T-cell (primary cell): ENCODE results near the gene MYB. TPM values are rescaled to one million over a fixed set of nuclear protein-coding genes. Genes with fewer than 3 reads are reported as not detected.

Experiments used
- ATAC-seq, 4 experiments: fragments of 200-7000 bp in 3 of 4; fragments of 150-1000 bp in 1 of 4; cut with Tn5 transposase; replicated peaks in 1 of 4; 1 replicate in 3 of 4; 2 replicates in 1 of 4; pipeline ENCODE4 v1.10.0; 2021; ENCODE audit warnings: moderate library complexity in 3 of 4, mild to moderate bottlenecking in 2 of 4, moderate number of reproducible peaks in 1 of 4
- CTCF ChIA-PET, 2 donors: fragments of 300-600 bp; sonication (Branson Sonifier 250); formaldehyde crosslinking; loops; one replicate each; lab custom pipeline; 2022; ENCODE audit warnings: antibody characterized with exemption in 2 of 2; lab: Charles Lee
- POLR2A ChIA-PET, 2 donors: fragments of 300-600 bp; sonication (Branson Sonifier 250); formaldehyde crosslinking; loops; one replicate each; lab custom pipeline; 2022; ENCODE audit warnings: antibody characterized with exemption in 2 of 2; lab: Charles Lee
- DNase-seq, 35 experiments: peaks; one replicate each; pipeline versions ENCODE4 v3.0.0 to v3.0.0-alpha.2; 2013 to 2023
- H3K27ac ChIP-seq: one replicate; pipeline ENCODE4 v1.5.1; 2013; ENCODE audit warnings: low read length
- H3K27me3 ChIP-seq, 2 experiments: replicated peaks in 1 of 2; 1 replicate in 1 of 2; 2 replicates in 1 of 2; pipeline versions ENCODE4 v1.6.1 to v1.7.0; 2013; ENCODE audit warnings: low read length in 1 of 2, mixed read lengths in 1 of 2; ENCODE audit not compliant: control insufficient read depth in 2 of 2, insufficient read depth in 2 of 2; ENCODE audit errors: extremely low read depth in 1 of 2
- H3K36me3 ChIP-seq, 2 donors: 1 replicate in 1 of 2; 2 replicates in 1 of 2; pipeline versions ENCODE4 v1.6.1 to v1.7.0; 2013; ENCODE audit warnings: low read length in 1 of 2; ENCODE audit not compliant: control insufficient read depth in 2 of 2, insufficient read depth in 1 of 2; ENCODE audit errors: extremely low read depth in 1 of 2
- H3K4me1 ChIP-seq, 2 experiments: 1 replicate in 1 of 2; 2 replicates in 1 of 2; pipeline versions ENCODE4 v1.6.1 to v1.7.0; 2013; ENCODE audit warnings: low read length in 2 of 2, mixed read lengths in 1 of 2; ENCODE audit not compliant: insufficient read depth in 2 of 2, control insufficient read depth in 1 of 2; ENCODE audit errors: extremely low read depth in 1 of 2
- H3K4me3 ChIP-seq, 2 donors: 1 replicate in 1 of 2; 2 replicates in 1 of 2; pipeline versions ENCODE4 v1.5.1 to v1.7.0; 2013; ENCODE audit warnings: mild to moderate bottlenecking in 2 of 2, low read length in 1 of 2, moderate library complexity in 1 of 2; ENCODE audit not compliant: control insufficient read depth in 1 of 2; ENCODE audit errors: extremely low read depth in 1 of 2
- H3K9me3 ChIP-seq: 2 replicates; pipeline ENCODE4 v1.7.0; 2013
- H3K27ac Mint-ChIP-seq, 2 donors: one replicate each; pipeline ENCODE4 v1.8.0; 2020 to 2021; ENCODE audit warnings: mild to moderate bottlenecking in 2 of 2, mixed read lengths in 2 of 2
- H3K27me3 Mint-ChIP-seq, 2 donors: one replicate each; pipeline ENCODE4 v1.8.0; 2021 to 2022; ENCODE audit warnings: mixed read lengths in 2 of 2
- H3K36me3 Mint-ChIP-seq: one replicate; pipeline ENCODE4 v1.8.0; 2021; ENCODE audit warnings: mixed read lengths
- H3K4me1 Mint-ChIP-seq, 3 donors: one replicate each; pipeline ENCODE4 v1.8.0; 2020 to 2022; ENCODE audit warnings: mixed read lengths in 3 of 3, mild to moderate bottlenecking in 1 of 3
- H3K4me3 Mint-ChIP-seq, 3 donors: one replicate each; pipeline ENCODE4 v1.8.0; 2020 to 2022; ENCODE audit warnings: mild to moderate bottlenecking in 3 of 3, mixed read lengths in 3 of 3, moderate library complexity in 3 of 3
- H3K9me3 Mint-ChIP-seq, 3 donors: one replicate each; pipeline ENCODE4 v1.8.0; 2020 to 2022; ENCODE audit warnings: mixed read lengths in 3 of 3
- WGBS: methylation state at CpG from one replicate; pipeline ENCODE4 v1.1.5; 2013; ENCODE audit warnings: missing lambda C conversion rate; ENCODE audit not compliant: insufficient coverage; 5-methylcytosine and 5-hydroxymethylcytosine counted together
- total RNA-seq, 35 experiments: library from RNA in 6 of 35; stranded (reverse) in 6 of 35; fragments of 120-200 nt in 1 of 35; gene quantifications; one replicate each; pipeline versions ENCODE4 v1.2.1 to v1.2.4 and lab custom pipeline; 2013 to 2026

Gene MYB
- total RNA-seq, 5 donors from 2014 or later (not counting 1 experiment from before 2014, with no cell fraction given): 4.4 to 23.9 (median 17.1) TPM

DNA sequence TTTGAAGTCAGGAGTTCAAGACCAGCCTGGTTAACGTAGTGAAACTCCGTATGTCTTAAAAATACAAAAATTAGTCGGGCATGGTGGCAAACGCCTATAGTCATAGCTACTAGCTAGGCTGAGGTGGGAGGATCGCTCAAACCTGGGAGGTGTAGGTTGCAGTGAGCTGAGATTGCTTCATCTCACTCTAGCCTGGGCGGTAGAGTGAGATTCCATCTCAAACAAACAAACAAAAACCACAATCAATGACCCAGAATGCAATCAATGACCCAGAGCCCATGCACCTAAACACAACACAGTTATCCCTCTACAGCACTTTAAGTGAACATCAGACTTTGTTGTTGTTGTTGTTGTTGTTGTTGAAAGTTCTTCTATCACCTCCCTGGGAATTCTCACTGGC lies 77.9 kb downstream of the MYB start:
- H3K4me1 ChIP-seq: no peaks in the 10 kb centered on the region
- ChIA-PET CTCF (no interaction called here), POLR2A (interaction anchor here in 1 of 2 donors (0.6 kb wide), 1 partner anchor 116 kb away, joined by 3 read pairs; no protein-coding TSS in a partner anchor)
- H3K27me3 ChIP-seq: peaks cover 0 to 3% of the 10 kb centered on the region in 2 experiments
- 93% methylated on average over 3 of the region's 6 CpGs for WGBS
- no peaks in the 10 kb centered on the region for H3K9me3 ChIP-seq
- H3K4me3 ChIP-seq: no peak overlapping the region
- no peak overlapping the region for H3K27ac Mint-ChIP-seq
- no peak overlapping the region for H3K27ac ChIP-seq
- H3K4me3 Mint-ChIP-seq: no peak overlapping the region
- H3K36me3 ChIP-seq: no peaks in the 10 kb centered on the region
- H3K4me1 Mint-ChIP-seq: no peaks in the 10 kb centered on the region
- no peaks in the 10 kb centered on the region for H3K9me3 Mint-ChIP-seq
- peaks cover 0 to 3% of the 10 kb centered on the region in 2 donors for H3K27me3 Mint-ChIP-seq
- no peaks in the 10 kb centered on the region for H3K36me3 Mint-ChIP-seq
- ATAC-seq: no peak
- no peak for DNase-seq

DNA sequence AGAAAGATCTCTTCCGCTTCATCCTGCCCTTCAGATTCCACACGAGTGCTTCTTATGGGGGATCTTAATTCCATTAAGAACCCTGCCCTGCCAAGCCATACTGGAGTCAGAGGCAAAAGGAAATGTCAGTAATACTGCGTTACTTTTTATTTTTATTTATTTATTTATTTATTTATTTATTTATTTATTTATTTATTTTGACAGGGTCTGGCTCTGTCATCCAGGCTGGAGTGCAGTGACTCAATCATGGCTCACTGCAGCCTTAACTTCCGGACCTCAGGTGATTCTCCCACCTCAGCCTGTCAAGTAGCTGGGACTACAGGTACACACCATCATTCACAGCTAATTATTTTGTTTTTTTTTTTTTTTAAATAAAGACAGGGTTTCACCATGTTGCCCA lies 79.5 kb downstream of the MYB start:
- ChIA-PET POLR2A (interaction anchor here (0.6 to 0.7 kb wide), 3 partner anchors 30 to 225 kb away, joined by 4 to 5 read pairs (median 4); no protein-coding TSS in a partner anchor), CTCF (interaction anchor here in 1 of 2 donors (0.6 to 0.7 kb wide), 4 partner anchors 116 to 1498 kb away, joined by 3 to 5 read pairs (median 4); no protein-coding TSS in a partner anchor)
- H3K9me3 Mint-ChIP-seq: no peaks in the 10 kb centered on the region

DNA sequence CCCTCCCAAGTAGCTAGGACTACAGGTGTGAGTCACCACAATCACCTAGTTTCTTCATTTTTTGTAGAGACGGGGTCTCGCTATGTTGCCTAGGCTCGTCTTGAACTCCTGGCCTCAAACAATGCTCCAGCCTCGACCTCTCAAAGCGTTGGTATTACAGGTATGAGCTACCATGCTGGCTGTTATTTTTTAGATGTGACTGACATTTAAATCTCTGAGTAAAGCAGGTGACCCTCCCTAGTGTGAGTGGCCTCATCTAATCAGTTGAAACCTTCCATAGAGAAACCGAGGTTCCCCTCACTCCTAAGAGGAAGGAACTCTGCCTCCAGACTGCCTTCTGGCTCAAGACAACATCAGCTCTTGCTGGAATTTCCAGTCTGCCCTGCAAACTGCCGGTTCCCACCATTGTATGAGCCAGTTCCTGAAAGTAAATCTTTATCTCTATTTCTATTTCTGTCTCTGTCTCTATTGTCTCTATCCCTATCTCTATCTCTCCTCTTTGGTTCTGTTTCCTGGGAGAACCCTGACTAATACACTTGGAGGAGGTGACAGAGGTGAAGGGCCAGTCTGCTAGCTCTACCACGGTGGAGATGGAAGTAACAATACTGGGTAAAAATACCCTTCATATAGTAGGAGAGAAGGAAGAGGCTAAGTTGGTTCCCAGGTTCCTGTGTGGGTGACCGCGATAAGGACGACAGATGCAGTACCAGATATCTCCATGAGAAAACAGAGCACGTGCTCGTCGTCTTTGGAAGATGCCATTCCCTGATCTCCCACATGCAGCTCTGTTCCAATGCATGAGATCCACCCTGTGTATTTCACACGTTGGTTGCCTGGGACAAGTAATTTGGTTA lies 81.0 kb downstream of the MYB start:
- no peaks in the 10 kb centered on the region for H3K27me3 Mint-ChIP-seq
- H3K4me1 Mint-ChIP-seq: peaks cover 0 to 5% (median 2%) of the 10 kb centered on the region in 3 donors
- CTCF ChIA-PET: no interaction called here
- H3K27me3 ChIP-seq: peaks cover 0 to 3% of the 10 kb centered on the region in 2 experiments
- H3K4me3 ChIP-seq: no peak overlapping the region
- no peak overlapping the region for H3K27ac Mint-ChIP-seq
- no peaks in the 10 kb centered on the region for H3K4me1 ChIP-seq
- POLR2A ChIA-PET: interaction anchor here in 1 of 2 donors (0.6 kb wide), 1 partner anchor 249 kb away, joined by 3 read pairs; no protein-coding TSS in a partner anchor
- DNase-seq: no peak
- no peak overlapping the region for H3K27ac ChIP-seq
- no peaks in the 10 kb centered on the region for H3K36me3 ChIP-seq
- no peaks in the 10 kb centered on the region for H3K9me3 Mint-ChIP-seq
- WGBS: 86% methylated on average over 7 of the region's 15 CpGs
- no peak overlapping the region for H3K4me3 Mint-ChIP-seq
- no peak for ATAC-seq
- H3K36me3 Mint-ChIP-seq: no peaks in the 10 kb centered on the region
- no peaks in the 10 kb centered on the region for H3K9me3 ChIP-seq

More for the DNA sequence above, 79.5 kb downstream of the MYB start:
- H3K4me3 ChIP-seq: no peak overlapping the region
- H3K27me3 ChIP-seq: peaks cover 0 to 3% of the 10 kb centered on the region in 2 experiments
- no peaks in the 10 kb centered on the region for H3K36me3 Mint-ChIP-seq
- H3K27ac ChIP-seq: no peak overlapping the region
- DNase-seq (no peak), ATAC-seq (no peak)
- no peaks in the 10 kb centered on the region for H3K36me3 ChIP-seq
- H3K4me1 ChIP-seq: no peaks in the 10 kb centered on the region
- 100% methylated on average over 2 of the region's 4 CpGs for WGBS
- peaks cover 0 to 3% of the 10 kb centered on the region in 2 donors for H3K27me3 Mint-ChIP-seq
- H3K9me3 ChIP-seq: no peaks in the 10 kb centered on the region
- no peak overlapping the region for H3K27ac Mint-ChIP-seq
- peaks cover 0 to 2% (median 0%) of the 10 kb centered on the region in 3 donors for H3K4me1 Mint-ChIP-seq
- H3K4me3 Mint-ChIP-seq: no peak overlapping the region

DNA sequence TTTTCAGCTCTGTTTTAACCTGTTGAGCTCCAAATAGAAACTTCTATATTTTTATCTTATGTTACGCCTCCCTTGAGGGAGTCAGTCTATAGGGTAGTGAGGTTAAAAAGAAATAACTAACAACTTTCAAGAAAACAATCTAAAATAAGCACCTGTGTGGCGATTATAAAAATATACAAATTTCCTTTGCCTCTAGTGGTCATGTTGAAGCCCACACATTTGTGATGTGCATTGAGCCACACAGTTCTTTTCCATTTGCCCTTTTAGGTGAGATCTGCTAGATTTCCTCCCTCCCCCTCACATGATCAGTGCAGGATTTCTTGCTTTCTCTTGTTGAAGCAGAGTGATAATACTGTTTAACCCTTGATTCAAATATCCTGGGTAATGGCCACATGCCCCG lies 84.2 kb downstream of the MYB start:
- POLR2A ChIA-PET: no interaction called here
- H3K27me3 ChIP-seq: peaks cover 0 to 3% of the 10 kb centered on the region in 2 experiments

DNA sequence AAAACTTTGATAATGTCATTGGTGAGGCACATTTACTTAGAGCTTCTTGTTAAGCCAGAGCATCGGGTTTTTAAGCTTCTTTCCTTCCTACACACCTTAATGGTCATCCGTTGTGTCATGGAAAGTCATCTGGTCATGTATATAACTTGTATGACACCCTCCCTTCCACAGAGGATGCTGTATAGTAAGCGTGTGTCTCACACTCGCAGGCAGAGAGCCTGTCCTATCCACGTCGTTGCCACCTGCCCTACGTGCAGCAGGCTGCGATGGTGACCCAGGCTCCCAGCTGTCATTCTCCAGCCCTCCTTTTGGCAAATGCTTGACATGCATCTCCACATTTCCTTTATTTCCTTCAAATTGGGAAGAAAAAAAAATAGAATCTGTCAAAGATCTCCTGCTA lies 85.6 kb downstream of the MYB start:
- H3K36me3 ChIP-seq: no peaks in the 10 kb centered on the region
- no peak overlapping the region for H3K27ac ChIP-seq
- WGBS: 81% methylated on average over 3 of the region's 8 CpGs
- Mint-ChIP-seq H3K4me1 (peaks cover 0 to 9% (median 2%) of the 10 kb centered on the region in 3 donors), H3K27ac (no peak overlapping the region), H3K27me3 (no peaks in the 10 kb centered on the region), H3K4me3 (no peak overlapping the region), H3K36me3 (no peaks in the 10 kb centered on the region), H3K9me3 (no peaks in the 10 kb centered on the region)
- H3K27me3 ChIP-seq: no peaks in the 10 kb centered on the region
- no peaks in the 10 kb centered on the region for H3K4me1 ChIP-seq
- no peaks in the 10 kb centered on the region for H3K9me3 ChIP-seq
- ChIA-PET CTCF (no interaction called here), POLR2A (interaction anchor here (0.6 to 0.7 kb wide), 2 partner anchors 146 to 563 kb away, joined by 3 to 7 read pairs; no protein-coding TSS in a partner anchor)
- DNase-seq (no peak), ATAC-seq (no peak)
- H3K4me3 ChIP-seq: no peak overlapping the region

More for the DNA sequence above, 84.2 kb downstream of the MYB start:
- Mint-ChIP-seq H3K36me3 (no peaks in the 10 kb centered on the region), H3K27me3 (no peaks in the 10 kb centered on the region), H3K4me3 (no peak overlapping the region), H3K4me1 (peaks cover 0 to 9% (median 2%) of the 10 kb centered on the region in 3 donors), H3K27ac (no peak overlapping the region), H3K9me3 (no peaks in the 10 kb centered on the region)
- no peak for ATAC-seq
- Histone ChIP-seq H3K4me1 (no peaks in the 10 kb centered on the region), H3K27ac (no peak overlapping the region), H3K9me3 (no peaks in the 10 kb centered on the region), H3K36me3 (no peaks in the 10 kb centered on the region), H3K4me3 (no peak overlapping the region)
- CTCF ChIA-PET: interaction anchor here in 1 of 2 donors (0.6 kb wide), 1 partner anchor 302 kb away, joined by 5 read pairs; no protein-coding TSS in a partner anchor
- no CpG with 5 or more reads among the region's 3 CpGs for WGBS
- DNase-seq: no peak

DNA sequence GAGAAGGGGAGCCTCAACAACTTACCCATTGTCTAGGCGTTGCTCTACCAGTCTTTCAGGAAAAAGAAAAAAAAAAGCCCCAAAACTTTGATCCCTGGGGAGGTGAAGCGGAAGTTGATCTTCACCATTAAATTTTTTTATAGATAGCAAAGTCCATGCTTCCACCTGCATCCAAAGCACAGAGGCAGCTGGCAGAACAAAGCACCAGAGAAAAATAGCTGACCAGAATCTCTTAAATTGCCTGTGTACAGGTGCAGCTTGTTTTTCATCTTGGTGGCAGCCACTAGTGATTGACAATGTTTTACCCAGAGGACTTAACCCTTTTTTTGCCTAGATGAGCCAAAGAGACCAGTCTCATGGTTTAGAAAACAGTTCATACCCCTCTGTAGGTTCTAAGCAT lies 86.0 kb downstream of the MYB start:
- H3K9me3 Mint-ChIP-seq: no peaks in the 10 kb centered on the region
- H3K4me3 ChIP-seq: no peak overlapping the region
- H3K27me3 ChIP-seq: no peaks in the 10 kb centered on the region
- no peaks in the 10 kb centered on the region for H3K27me3 Mint-ChIP-seq
- H3K36me3 Mint-ChIP-seq: no peaks in the 10 kb centered on the region
- ATAC-seq (no peak), DNase-seq (no peak)
- H3K27ac Mint-ChIP-seq: no peak overlapping the region
- no peak overlapping the region for H3K4me3 Mint-ChIP-seq
- no peaks in the 10 kb centered on the region for H3K4me1 ChIP-seq
- ChIA-PET POLR2A (interaction anchor here (0.6 to 0.7 kb wide), 4 partner anchors 16 to 564 kb away, joined by 3 to 7 read pairs (median 6); no protein-coding TSS in a partner anchor), CTCF (interaction anchor here in 1 of 2 donors (0.6 kb wide), 1 partner anchor 461 kb away, joined by 4 read pairs; no protein-coding TSS in a partner anchor)
- H3K27ac ChIP-seq: no peak overlapping the region
- no peaks in the 10 kb centered on the region for H3K9me3 ChIP-seq
- WGBS: no CpG with 5 or more reads among the region's 2 CpGs
- peaks cover 0 to 9% (median 2%) of the 10 kb centered on the region in 3 donors for H3K4me1 Mint-ChIP-seq
- no peaks in the 10 kb centered on the region for H3K36me3 ChIP-seq
